ENCODE measurements around the gene SLC9A7. TPM values are rescaled to one million over a fixed set of nuclear protein-coding genes. Genes with fewer than 3 reads are reported as not detected.

Gene SLC9A7
- total RNA-seq, 1 experiment from 2014 or later = 22.8 TPM

DNA sequence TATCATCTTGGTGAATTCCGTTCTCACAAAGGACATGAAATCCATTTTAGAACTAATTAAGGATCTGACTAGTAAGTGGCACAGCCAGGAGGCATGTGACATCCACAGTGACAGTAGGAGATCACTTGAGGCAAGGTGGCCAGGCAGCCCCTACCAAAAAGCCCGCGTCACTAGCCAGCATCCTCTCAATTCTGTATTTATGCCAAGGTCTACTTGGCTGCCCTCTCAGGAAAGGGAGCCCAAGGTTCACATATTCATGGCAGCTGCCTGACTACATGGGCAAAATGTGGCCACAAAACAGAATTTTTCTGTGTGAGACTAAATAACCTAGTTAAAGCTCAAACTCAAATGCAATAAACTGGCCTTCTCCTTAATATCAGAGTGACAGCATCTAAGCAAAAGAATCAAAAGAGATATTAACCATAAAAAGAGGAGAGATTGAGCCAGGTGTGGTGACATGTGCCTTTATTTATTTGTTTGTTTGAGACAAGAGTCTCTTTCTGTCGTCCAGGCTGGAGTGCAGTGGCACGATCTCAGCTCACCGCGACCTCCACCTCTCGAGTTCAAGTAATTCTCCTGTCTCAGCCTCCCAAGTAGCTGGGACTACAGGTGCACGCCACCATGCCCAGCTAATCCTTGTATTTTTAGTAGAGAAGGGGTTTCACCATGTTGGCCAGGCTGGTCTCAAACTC is 51.5 kb downstream of the SLC9A7 start:
- DNase-seq (ENCODE audit: low read depth) = no peak

DNA sequence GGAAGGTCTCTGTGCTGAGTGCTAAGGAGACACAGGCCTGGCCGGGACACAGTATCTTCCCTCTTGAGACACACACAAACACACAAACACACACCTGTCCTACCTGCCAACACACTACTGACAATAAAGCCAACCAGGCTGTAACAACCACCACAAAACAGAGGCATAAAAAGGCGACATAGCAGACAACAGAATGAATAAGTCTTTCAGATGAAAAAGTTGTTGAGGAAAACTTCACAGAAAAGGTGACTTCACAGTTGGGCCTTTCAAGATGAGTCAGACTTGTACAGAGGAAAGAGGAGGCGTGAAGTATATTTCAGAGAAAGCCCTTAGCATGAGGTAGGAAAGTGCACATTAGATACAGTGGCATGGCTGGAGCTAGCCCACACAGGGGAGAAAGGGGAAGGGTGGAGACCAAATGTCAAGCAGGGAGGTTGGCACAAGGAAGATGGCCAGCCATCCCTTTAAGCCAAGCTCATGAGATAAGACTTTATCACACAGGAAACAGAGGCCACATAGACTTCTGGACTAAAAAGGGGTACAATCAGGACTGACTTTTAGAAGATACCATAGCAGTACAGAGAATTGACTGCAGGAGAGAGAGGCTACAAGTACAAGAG is 54.0 kb downstream of the SLC9A7 start:
- peak; percentile 50 for DNase-seq (ENCODE audit: low read depth)

DNA sequence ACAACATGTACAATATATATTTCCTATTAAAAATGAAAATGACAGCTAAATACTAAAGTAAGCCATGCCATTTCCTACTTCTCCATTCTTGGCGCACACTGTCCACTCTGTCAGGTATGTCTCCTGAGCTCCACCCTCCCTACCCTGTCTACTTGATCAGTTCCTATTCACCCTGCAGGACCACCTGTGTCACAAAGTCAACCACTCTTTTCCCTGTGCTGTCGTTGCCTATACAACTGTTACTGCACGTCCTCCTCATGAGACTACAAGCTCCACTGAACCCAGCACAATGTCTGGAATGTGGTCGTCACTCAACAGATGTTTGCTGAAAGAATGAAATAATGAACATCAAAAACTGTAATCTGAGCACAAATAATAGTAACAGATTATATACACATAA is 54.9 kb downstream of the SLC9A7 start:
- DNase-seq (ENCODE audit: low read depth) = no peak

DNA sequence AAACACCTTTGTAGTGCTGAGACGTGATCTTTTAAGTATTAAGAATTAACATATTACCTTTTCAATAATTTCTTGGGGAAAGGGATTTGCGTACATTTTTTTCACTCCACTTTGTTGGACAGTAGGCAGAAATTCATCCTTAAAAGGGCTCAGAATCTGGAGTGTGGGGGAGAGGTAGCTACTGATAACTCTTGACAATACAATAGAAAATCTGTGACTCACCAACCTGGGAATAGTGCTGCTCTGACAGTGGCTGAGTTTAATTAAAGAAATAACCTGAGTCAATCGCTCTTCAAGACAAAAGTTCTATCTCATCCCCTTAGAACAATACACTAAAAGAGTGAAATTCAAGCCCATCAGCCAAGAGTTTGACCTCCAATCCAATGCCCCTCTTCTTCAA is 60.2 kb downstream of the SLC9A7 start:
- DNase-seq (ENCODE audit: low read depth) = peak; percentile 11

DNA sequence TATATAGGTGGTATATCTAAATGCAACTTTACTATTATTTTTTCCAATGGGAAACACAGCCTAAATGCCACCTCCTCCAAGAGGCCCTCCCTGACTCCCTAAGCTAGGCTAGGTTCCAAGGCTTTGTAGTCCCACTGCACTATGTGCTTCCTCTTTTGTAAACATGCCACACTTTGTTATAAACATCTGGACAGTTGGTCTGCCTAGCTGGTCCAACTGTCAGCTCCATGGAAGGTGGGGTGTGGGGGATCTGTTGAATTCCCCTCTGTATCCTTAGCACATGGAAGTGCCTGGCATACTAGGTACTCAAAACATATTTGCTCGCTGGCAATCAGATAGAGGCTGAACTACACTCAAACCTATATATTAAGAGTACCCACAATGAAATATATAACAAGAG is 63.4 kb downstream of the SLC9A7 start:
- no peak for DNase-seq (ENCODE audit: low read depth)

DNA sequence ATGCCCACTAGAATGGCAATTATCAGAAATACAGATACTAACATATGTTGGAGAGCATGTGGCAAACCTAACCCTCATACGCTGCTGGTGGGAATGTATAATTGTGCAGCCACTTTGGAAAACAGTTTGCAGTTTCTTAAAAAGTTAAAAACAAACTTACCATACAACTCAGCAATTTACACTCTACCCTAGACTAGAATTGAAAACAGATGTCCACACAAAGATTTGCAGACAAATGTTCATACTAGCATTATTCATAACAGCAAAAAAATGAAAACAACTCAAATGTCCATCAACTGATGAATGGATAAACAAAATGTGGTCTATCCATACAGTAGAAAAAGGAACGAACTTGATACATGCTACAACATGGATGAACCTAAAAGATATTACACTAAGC is 64.4 kb downstream of the SLC9A7 start:
- DNase-seq (ENCODE audit: low read depth) = no peak

DNA sequence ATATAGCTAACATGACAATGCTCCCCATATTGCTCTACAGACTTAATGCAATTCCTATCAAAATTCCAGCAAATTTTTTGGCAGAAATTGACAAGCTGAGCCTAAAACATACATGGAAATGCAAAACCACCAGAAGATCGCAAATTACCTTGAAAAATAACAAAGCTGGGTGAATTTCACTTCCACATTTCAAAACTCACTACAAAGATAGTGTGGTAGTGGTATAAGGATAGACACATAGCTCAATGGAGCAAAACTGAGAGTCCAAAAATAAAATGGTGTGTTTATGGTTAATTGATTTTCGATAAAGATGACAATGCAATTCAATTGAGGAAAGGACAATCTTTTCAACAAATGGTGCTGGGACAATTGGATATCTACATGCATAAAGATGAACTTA is 65.8 kb downstream of the SLC9A7 start:
- DNase-seq (ENCODE audit: low read depth) = no peak

DNA sequence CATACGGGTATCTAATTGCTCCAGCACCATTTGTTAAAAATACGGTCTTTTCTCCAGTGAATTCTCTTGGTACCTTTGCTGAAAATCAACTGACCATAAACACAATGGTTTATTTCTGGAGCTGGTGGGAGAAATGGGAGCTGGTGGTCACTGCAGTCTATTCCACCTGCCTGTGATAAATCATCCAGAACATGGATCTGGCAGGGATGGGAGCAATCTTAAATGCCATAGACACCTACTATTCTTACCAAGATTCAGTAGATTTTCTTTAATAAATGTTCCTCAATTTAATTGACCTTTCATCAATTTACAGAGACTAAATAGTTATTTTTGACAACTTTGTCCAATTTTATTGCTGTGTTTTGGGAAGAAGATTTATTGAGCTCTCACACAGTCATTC is 68.1 kb downstream of the SLC9A7 start:
- no peak for DNase-seq (ENCODE audit: low read depth)

DNA sequence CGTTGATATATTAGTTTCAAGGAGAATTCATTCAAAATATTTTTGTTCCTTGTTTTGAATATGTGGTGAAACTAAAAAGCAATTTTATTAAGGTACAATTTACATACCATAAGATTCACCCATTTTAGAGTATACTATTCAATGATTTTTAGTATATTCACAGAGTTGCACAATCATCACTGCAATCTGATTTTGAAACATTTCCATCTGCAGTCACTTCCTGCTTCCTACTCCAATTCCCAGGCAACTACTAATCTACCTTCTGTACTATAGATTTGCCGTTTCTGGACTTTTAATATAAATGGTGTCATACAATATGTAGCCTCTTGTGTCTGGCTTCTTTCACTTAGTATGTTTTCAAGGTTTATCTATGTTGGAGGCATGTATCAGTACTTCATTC is 71.3 kb downstream of the SLC9A7 start:
- DNase-seq (ENCODE audit: low read depth) = no peak

DNA sequence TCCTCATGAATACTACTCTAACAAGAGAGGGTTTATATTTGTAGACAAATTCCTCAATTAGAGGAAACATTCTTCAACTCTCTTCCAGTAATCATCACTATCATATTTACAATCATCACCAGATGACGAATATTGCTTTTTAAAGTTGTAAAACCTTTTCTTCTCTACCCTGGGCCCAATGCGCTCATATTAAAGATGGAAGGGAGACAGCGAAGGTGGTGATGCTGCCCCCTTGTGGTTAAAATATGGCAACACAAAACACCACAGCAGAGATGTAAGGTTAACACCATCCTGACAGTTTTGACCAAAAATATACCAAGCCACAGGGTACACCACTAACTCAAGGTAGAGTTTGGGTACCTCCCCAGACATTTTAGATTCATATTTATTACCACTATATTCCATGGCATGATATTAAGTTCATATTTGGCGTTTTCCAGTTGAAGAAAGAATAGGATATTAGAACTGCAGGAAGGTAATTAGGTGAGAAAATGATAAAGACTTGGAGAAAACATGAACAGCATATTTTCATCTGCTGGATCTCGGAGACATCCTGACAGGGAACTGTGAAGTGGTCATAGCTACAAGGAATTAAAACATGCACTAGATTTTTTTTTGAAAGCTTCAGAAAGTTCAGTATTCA is 72.8 kb downstream of the SLC9A7 start:
- peak; percentile 7 for DNase-seq (ENCODE audit: low read depth)

DNA sequence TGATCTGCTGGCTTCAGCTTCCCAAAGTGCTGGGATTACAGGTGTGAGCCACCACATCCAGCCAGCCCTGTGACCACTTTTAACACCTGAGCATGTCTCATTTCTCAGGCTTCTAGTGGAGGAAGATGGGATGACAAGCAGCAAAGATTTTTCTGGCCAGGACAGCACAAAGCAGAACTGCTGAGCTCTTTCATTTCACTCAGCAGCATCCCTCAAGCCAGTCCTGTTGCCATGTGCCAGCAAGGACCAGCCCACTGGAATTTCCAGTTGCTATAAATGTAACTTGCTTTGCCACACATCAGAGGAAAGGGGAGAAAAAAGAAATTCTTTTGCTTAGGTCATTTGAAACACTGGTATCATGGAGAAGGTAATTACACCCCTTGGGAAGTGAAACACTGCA is 75.9 kb downstream of the SLC9A7 start:
- DNase-seq (ENCODE audit: low read depth) = peak; percentile 1

DNA sequence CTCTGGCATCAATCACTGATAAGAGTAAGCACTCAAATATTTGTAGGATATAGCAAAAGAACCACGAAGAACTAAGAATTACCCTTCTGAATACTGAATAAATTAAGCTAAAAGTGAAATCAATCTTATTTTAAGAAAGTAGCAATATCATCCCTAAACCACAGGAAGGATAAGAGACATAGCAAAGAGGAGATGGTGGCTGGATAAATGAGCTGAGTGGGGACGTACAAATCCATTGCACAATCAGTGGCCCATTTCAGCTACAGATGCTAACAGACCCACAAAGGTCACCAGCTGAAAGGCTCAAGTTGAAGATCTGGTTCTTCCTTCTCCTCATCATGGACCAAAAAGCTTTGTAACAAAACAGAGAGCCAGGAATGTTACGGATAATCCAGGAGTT is 77.1 kb downstream of the SLC9A7 start:
- DNase-seq (ENCODE audit: low read depth) = no peak

DNA sequence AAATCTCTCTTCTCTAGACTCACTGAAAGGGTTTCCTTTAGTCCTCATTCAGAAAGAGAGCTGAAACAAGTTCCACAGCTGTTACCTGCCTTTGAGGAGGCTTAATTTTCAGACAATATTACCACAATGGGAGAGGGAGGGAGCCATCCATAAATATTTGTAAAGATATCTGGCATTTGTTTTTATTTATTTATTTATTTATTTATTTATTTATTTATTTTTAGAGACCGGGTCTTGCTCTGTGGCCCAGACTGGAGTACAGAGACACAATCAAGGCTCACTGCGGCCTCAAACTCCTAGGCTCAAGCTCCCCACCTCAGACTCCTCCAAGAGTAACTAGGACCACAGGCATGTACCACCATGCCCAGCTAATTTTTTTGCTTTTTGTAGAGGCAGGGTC is 80.7 kb downstream of the SLC9A7 start:
- DNase-seq (ENCODE audit: low read depth) = no peak

DNA sequence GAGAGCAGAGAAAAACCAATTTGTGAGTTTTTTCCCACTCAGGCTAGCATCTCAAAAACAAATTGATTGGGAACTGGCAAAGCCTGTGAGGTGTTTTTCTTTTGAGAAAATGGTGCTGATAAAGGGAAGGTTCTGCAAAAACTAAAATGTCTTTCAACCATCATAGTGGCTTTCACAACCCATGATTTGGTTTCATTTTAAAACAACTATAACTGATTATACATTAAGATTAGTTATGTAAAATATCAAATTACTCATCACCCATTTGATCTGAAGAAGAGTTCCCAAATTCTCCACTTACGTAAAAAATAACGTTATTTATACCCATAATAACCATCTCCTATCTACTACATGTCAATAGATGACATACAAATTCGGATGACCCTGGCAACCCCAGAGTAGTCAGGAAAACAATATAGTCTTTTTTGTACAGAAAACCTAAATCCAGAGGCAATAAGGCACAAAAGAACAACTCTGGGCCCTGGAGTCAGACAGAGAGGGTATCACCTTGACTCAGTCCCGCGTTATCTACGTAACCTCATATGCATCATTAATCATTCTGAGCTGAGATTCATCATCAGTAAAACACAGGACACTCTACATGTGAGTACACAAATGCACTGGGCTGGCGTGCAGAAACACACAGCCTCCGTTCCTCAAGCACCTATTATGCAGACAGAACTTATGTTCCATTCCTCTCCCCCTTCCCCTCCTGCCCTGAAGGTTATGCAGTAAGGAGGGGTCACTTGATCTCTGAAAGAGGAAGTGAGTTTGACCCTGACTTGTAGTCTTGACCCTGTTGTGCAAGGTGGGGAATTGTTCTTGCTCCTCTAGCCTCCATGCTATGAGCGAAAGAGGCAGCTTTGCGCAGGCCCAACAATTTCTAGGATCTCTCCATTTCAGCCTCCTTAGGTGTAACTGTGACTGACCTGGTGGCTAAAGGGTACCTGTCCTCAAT is 82.2 kb downstream of the SLC9A7 start:
- DNase-seq (ENCODE audit: low read depth) = no peak

DNA sequence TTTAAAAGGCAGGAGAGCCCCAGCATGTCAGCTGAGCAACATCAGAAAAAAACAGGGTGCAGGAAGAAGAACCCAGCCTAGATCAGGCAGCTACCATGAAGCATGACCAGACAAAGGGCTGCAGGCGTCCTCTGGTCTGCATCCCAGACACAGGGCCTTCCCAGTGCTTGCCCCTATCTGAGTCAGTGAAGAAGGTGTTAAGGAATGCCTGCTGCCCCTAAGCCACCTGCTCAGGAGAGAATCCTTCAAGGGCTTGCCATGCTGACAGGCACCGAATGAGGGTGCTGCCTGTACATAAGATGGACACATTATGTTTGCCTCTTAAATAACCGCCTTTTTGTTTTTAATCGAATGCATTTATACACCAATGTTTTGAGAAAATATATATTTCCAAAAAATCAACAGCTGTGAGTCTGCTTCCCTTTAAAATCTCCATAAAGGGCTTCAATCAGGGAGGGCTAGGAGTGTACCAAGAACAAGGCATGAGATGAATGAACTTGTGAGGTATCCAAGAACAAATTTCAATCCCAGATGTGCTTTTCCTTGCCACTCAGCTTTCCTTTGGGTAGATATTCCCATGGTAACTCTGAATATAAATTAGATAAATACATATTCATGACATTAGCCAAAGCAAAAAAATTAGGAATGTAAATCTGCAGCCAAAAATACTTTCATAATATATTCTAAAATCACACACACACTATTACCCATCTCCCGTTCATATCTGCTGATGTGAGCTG is 85.1 kb downstream of the SLC9A7 start:
- DNase-seq (ENCODE audit: low read depth) = no peak

DNA sequence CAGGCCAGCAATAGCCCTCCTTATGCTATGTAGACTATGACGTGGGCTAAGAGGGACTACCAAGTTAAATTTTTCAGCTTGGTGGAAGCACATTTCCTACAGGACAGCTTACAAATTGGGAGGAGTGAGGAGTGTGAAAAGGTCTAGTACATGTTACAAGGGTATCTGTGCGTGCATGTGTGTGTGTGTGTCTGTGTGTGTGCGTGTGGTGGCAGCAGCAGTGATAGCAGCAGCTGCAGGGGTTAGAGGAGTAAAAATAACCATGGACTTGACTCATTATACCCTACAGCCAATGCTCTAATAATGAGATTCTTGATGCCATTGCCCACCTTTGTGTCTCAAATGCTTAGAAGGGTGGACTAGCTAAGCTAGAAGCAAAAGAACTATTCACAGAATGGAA is 88.6 kb downstream of the SLC9A7 start:
- no peak for DNase-seq (ENCODE audit: low read depth)

DNA sequence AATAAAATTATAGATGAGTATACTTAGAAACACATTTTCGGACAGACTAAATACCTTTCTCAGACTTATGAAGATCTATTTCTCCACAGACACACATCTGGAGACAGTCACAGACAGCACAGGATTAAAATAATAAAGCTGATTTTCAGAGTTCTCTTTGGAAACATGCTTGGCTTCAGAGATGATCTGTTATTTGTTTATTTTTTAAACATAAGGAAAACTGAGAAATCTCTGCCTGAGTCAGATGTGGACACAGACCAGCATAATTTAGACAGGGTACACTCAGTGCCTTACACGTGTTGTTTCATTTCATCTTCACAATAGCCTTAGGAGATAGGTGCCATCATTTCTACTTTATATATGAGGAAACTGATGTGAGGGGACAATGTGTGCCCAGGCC is 92.1 kb downstream of the SLC9A7 start:
- no peak for DNase-seq (ENCODE audit: low read depth)

DNA sequence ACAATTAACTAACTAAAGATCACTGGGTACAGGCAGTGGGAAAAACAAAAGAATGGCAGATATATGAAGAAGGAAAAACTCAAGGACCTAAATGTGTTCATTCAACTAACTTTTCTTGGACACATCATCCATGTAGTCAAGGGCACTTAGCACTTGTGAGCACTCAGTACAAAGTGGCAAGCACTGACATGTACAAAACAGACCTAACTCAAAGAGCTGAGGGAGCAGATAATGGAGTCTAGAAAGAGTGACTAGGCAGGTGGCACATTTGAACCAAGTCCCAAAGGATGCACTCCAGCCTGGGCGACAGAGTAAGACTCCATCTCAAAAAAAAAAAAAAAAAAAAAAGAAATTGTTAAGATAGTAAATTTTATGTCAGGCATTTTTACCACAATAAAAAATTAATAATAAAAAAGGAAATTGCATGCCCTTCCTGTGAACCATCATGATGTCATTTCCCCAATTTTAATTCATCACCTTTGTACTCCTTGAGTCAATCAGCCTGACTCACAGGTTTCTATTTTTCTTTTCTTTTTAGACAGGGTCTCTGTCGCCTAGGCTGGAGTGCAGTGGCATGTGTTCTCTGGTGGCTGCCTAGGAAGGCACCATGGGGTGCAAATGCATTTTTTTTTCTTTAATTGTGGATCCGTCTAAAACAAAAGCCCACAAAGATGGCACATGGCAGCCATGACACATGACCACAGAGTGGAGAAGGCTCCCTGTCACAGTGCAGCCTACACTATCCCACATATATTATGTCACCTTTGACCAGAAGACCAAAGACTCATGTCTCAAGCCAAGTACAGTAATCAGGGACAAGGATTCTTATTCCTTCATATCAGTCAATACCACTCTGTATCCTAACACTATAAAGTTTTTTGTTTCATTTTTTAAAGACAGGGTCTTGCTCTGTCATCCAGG is 93.4 kb downstream of the SLC9A7 start:
- DNase-seq (ENCODE audit: low read depth) = peak; percentile 56

DNA sequence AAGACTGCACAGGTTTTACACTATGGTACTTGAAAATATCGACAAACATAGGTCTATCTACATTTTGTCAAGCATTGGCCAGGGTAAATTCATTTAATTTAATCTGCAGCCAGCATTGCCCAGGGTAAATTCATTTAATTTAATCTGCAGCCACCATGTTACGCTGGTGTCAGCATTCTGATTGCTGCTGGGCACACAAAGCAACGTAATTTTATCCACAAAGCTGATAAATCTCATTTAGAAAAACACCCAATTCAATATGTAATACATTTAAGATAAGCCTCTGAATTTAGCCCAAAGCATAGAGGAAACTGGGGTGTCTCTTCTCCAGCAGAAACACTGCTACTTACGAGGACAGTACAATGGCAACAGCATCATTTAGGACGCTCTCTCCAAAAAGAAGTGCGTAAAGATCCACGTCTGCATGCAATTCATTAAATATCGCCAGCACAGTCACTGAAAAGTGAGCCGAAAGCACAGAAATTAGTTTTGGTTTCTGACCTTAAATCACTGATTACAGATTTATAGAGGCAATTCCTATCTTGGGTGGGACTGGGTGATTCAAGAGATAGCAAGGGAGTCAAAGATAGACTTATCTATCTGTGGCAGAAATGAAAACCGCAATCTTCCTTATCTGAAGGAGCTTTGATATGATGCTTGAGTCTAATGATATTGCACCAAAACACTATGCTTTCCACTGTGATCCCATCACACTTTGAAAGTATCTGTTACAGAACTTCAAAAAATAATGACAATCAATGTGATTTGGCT is 96.5 kb downstream of the SLC9A7 start:
- DNase-seq (ENCODE audit: low read depth) = no peak

All from HT1080 (cell line).